Measurements from ENCODE around the gene GNAQ. TPM values are rescaled to one million over a fixed set of nuclear protein-coding genes. Genes with fewer than 3 reads are reported as not detected.
A peak's percentile ranks its signal among the peaks of the same experiment; 100 is the strongest.

The GNAQ gene
- polyA plus RNA-seq, 1 donor: 29.4 TPM

GRCh38 chr9:77677957-77678535 lies 353.6 kb downstream of the GNAQ start:
- no peak for DNase-seq

DNA sequence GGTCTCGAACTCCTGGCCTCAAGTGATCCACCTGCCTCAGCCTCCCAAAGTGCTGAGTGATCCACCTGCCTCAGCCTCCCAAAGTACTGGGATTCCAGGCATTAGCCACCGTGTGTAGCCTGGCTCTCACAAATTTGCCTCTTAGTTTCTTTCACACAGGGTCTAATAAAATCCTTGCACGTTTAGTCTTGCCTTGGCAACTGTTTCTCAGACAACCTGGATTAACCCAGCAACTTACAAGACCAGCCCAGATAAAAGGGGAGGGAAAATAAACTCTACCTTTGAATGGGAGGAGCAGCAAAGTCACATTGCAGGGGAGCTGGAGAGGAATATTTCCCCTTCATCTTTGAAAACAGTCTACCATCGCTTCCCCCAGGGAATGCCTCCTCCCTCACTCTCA lies 354.2 kb downstream of the GNAQ start:
- no peak for DNase-seq

DNA sequence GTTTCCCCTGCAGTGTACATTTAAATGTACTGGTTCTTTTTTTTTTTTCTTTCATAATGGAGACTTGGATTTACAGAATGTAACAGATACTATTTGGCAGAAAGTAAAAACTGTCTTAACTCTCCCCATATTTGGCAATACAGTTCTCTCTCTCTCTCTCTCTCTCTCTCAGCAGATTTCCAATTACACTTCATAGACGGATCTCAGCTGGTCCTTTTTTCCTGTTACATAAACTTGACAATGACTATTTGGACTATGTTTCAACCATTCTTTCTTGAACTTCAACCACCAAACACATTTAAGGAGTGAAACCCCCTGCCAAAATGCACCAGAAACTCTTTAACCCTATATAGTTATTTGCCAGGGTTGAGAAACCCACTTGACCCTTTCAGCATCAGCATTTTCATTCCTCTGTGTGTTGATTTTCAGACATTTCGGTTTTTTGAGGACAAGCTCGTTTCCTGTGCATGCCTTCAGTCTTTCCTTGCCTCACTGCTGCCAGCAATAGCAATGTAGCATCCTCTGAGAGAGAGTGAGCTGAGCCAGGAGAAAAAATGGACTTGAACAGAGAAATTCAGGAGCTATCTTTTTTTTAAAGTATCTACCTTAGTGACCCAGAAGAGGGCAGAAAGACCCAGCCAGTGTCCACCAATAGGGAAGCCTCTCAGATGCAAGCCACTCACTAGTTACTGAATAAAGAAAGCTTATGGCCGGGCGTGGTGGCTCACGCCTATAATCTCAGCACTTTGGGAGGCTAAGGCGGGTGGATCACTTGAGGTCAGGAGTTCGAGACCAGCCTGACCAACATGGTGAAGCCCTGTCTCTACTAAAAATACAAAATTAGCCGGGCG lies 357.4 kb downstream of the GNAQ start:
- peak; percentile 48 for DNase-seq

DNA sequence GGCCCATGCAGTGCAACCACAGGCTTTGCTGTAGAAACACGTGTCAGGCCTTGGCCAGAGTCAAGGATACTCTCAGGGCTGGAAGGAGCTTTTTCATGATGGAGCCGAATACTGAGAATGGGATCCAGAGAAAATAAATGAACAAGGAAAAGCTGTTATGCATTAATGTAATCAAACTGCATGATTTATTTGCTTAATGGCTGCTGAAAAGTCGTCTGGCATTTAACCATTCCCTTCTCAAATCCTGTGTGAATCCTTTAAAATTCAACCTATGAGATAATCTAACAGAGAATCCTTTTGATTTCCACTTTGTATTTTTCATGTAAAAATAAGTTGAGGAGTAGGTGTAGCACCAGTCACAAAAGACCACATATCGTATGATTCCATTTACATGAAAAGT lies 359.4 kb downstream of the GNAQ start:
- DNase-seq: no peak

DNA sequence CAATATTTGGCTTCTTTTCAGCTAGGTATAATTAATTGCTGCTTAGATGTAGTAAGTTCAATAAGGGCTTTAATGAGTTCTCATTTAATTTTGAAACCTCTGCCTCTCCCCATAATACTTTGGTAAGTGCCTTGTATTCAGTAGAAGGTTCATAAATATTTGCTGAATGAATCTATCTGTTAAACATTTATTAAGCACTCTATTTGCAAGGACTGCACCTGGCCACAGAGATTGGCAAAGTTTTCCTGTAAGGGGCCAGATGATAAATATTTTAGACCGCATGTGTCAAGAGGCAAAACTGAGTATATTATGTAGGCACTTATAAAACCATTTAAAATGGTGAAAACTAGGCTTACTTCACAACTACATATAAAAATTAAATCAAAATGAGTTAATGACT lies 364.5 kb downstream of the GNAQ start:
- no peak for DNase-seq

Other genes with a start within 250 kb of the GNAQ start
- gene CEP78, start 204.3 kb upstream of the GNAQ start, polyA plus RNA-seq (ENCODE audit: insufficient read length): 16.4 TPM